HG03457 (cell line): Measurements from ENCODE around the gene GFPT1.

ENCODE experiments used
- ATAC-seq: cut with Tn5 transposase; IDR thresholded peaks from one replicate; pipeline ENCODE4 v1.9.1; 2021; ENCODE audit warnings: moderate number of reproducible peaks; ENCODE audit not compliant: unreplicated experiment

The GFPT1 gene

DNA sequence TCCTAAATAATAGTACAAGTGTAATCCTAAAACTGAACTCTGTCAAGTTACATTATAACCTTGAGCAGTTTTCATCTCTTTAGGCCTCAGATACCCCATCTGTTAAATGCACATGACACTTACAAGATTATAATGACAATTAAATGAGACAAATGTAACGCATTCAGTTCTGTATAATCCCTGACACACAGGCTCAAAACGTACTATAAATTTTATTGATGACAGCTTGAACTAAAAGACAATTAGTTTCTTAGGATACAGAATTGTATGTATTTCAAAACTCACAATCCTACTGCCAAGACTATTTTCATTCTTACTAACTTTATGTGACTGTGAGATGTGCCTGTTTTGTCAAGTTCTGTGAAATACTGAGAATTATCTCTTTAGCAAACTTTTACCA, 56.2 kb downstream of the GFPT1 start:
- ATAC-seq, result no peak

DNA sequence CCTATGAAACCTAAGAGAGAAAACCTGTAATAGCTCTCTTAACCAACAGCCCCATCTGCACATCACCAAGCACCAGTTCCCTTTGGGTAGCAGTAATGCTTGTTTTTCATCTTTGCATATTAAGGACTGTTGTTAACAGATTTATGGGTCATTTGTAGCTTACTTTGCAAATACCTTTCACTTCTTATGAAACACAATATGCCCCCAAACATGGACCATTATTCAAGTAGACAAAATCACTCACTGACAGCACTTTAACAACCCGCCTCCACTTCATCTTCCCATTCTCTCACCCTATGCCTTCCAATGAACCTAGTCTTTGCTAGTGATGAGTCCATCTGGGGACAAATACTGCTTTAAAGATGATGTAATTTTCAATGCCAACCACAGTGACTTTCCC, 64.4 kb downstream of the GFPT1 start:
- no peak for ATAC-seq

DNA sequence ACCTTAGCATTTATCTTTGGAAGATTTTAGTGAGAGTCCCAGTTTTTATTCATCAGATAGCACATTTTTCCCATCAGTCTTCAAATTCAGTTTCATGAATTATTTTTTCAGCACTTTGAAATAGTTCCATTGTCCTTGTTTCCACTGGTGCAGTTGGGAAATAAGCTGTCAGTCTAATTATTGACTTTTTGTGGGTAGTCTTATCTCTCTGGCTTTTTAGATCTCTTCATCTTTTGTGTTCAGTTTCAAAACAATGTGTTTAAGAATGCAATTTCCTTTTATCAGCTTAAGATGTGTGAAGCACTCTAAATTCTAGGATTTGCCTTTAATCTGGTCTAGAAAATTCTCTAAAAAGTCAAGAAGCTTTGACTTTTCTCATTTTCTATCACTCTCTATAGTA, 70.5 kb downstream of the GFPT1 start:
- ATAC-seq, result no peak

DNA sequence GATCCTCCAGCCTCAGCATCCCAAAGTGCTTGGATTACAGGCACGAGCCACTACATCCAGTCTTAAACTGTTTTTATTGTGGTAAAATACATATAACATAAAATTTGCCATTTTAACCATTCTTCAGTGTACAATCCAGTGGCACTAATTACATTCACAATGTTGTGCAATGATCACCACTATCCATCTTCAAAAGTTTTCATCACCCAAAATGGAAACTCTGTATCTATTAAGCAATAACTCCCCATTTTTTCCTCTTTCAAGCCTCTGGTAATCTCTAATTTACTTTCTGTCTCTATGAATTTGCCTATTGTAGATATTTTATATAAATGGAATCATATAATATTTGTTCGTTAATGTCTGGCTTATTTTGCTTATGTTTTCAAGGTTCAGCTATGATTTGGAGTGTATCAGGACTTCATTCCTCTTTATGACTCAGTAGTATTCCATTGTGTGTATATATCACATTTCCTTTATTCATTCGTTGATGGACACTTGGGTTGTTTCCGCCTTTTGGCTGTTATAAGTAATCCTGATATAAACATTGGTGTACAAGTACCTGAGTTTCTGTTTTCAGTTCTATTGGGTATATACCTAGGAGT, 71.8 kb downstream of the GFPT1 start:
- no peak for ATAC-seq

DNA sequence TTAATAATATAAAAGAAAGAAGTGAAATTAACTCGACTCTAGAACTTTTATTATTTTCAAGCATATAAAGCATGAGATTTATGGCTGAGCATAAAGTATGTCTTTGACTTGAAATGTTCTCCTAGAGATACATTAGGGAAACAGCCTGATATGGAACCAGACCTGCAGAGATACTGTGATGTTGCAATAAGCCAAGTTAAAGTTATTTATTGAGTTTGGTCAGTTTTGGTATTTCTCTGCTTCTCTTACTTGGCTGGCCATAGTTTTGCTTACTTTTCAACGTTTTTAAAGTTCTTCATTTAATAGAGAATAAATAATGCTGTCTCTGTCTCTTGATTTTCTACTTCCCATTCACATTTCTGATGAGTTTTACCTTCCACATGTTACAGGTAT, 76.0 kb downstream of the GFPT1 start:
- ATAC-seq, result no peak

DNA sequence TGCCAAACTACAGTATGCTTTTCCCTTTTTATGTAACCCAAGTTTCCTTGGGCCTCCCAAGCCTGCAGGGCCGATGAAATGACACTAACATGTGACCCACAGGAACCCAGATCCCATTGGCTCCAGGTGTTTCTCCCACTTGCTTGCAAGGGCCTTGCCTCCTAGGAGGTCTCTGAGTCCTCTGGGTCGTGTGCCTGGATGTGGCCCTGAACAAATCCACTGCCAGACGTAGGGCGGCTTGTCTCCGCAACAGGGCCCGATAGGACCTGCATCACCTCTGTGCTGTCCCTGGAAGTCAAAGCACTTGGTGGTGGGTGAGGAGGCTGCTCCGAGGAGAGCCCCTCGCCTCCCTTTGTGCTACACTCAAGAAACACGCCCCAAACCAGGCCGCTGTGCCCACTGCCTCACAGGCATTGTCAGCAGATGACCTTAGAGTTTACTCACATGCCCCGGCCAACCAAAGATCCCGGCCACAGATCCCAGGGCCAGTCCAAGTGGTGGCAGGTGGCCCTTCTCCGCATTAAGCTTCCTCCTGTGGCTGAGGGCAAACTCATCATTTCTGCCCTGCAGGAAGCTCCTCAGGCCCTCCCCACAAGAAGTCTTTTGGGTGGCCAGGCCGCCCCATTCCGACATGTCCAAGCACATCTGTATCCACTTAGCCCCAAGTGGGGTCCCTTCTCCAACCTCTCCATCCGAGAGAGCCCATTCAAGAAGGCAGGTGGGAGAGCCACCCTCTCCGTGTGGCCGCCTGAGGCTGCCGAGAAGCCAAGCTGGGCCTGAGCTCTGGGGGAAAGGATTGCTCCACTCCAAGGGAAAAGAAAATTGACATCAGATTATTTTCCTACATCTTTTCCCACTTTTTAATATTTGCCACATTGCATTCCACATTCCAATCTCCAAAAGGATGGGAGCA, 76.7 kb downstream of the GFPT1 start:
- no peak for ATAC-seq

DNA sequence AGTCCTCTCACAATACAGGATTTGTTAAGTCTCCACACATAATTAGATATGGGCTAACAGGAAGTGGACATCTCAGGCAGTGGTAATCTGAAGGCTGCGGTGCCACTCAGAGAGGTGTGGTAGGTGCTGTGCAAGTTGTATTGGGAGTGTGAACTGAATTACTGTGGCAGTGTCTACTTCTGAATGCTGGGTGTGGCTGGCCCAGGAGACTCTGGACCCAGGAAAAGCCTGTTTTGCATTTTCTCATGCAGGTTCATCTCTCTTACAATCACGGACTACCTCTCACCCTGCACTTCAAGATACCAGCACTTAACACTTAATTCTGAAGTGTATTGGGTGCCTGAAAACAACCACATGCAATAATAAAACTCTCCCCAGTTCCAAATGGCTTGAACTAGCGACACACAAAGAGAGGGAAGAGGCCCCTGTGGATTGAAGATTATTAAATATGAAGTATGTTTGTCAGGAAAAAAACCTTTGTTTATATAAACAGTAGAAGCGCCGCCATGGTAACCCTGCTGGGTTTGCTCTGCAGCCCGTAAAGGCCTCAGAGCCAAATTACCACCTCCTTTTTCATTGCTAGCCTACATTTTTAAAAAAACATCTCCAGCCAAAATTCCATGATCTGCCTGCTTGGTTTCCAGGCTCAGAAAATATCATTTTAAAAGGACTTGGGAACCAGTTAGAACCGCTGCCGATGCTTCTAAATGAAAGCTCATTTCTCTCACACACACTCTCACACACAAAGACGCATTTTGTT, 77.5 kb downstream of the GFPT1 start:
- no peak for ATAC-seq

DNA sequence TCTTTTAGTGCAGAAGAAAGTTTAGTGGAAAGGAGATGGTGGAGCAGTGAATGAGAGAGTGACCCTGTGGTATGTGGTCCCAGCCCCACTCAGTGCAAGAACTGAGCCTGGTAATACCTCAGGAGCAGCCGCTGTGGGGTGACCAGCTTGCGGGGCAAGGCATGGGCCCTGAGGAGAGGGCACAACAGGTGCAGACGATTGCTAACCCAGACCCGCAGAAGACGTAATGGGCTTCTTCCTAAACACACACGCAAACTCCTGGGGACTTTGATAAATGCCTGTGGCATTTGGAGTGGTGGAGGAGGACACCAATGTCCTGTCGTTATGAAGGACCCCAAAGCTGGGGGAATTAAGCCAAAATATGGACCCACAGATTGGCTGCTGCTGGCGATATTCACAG, 78.7 kb downstream of the GFPT1 start:
- no peak for ATAC-seq

DNA sequence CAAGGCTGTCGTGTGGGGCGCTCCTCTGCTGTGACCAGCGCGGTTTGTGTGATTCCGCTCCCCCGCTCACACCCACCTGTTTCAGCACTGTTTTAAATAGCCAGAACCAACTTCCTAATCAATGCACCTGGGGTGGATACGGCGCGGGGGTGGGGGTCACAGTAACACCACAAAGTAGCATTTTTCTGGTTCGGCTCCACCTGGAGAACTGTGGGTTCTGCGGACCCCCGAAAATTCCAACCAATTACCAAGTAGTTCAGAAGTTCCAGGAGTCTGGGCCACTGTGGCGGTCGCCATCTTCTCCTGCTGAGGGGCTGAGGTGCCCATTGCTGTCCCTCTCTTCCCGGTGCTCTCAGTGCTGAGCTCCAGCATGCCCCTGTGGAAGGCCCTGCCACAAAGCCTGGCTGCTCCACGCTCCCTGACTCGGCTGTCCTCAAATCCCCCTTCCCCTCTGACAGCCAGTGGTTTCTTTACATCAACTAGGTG, 79.4 kb downstream of the GFPT1 start:
- ATAC-seq, result no peak

DNA sequence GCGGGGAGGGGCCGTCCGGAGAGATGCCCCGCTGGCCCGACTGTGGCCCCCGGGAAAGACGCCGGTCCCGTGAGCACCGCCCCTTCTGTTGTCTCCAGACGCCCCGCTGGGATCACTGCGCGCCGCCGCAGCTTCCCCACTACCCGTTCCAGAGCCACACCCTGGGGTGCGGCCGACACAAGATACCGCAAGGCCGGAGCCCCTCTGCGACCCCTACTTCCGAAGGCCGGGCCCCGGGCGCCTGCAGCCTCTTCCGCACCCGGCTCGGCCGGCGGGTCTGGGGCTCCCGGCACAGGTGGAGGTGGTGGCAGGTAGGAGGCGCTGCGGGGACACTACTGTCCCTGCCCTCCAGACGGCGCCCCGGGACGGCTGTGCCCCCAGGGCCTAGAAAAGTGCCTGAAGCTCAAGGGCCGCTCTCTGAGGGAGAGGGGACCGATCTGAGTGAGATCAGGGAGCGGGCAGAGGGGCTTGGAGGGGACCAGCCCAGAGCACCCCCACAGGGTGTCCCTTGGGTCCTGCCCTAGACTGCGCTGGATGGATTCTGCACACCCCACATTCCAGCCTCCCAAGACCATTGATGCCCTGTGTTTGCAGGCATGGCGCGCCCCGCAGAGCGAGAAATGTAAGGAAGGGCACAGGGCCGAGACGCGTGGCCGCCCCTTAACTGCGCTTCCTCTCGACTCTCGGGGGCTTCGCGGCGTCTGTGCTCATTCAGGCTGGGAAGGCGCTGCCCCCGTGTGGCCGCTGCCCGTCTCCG, 80.0 kb downstream of the GFPT1 start:
- ATAC-seq, result no peak

DNA sequence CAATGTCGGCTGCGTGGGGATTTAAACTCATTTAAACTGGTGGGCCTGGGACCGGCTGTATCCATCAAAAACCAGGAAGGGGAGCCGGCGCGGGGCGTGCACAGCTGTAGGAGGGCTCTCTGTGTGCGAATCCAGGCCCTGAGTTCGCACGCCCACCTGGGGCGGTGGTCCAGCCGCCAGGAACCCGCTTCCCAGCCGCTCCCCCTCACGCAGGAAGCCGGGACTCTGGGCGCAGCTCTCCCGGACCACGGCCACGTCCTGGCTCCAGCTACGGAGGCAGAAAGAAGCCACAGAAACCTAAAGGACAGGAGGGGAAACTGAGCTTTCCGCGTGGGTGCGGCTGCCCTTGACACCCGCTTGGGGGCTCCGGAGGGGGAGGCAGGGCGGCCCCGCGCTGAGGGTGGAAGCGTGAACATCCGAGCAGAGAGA, 80.6 kb downstream of the GFPT1 start:
- no peak for ATAC-seq

DNA sequence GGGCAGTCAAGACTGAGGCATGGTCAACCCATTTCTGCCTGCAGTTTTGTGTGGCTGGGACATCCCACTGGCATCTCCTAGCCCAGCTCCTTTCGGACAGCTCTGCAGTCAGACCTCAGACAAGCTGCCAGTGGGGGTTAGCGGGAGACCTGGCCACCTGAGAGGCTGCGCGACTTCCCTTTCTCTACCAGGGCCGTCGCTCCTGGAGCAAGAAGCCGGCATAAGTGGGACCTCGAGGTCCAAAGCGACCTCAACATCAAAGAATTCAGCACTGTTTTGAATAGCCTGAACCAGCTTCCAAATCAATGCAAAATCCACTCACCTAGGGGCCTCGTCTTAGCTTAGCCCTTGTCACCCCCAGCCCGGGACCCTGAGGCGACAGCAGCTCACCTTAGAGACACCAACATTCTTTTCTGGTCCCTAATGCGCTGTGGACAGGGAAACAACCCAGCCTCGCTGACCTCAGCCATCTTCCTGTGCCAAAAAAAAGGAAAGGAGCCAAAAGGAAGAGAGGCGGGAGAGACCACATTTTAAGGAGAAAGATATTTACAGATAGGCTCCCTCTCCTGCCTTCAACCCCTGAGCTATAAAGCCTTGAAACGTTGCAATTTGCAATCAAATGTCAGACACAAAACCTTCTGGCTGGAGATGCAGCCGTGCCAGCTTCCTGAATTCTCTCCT, 81.2 kb downstream of the GFPT1 start:
- no peak for ATAC-seq

DNA sequence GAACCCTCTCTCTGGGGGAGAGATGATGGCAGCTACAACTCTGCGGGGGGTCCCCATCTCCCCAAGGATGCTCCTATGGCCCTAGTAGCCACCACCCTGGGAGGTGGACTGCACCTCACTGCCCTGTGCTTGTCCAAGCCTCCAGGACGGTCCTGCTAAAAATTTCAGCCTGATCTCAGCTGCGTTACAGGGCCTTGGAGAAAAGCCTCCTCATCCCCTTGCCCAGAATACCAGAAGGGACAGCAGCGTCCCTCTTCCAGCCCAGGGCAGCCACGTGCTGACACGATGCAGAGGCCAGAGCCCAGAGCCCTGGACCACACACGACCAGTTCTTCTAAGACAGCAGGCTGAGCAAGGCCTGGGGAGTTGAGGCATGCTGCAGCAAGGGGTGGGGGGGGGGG, 81.9 kb downstream of the GFPT1 start:
- no peak for ATAC-seq

DNA sequence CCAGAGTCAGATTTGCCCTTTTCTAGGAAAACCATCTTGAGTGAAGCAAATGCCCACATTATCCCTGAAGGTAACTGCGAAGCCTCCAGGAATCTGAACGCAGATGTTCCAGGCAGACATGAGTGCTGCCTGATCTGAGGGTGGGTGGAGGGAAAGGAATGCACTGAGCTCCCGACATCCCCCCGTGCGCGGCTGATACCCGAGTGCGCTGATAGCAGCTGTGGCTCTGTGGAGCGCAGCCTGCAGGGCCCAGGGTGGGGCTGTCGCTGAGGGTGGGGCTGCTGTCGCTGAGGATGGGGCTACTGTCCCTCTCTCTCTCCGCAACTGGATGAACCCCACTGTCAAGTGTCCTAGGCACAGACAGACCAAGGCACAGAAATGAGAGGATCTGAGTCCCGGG, 82.4 kb downstream of the GFPT1 start:
- ATAC-seq, result no peak

DNA sequence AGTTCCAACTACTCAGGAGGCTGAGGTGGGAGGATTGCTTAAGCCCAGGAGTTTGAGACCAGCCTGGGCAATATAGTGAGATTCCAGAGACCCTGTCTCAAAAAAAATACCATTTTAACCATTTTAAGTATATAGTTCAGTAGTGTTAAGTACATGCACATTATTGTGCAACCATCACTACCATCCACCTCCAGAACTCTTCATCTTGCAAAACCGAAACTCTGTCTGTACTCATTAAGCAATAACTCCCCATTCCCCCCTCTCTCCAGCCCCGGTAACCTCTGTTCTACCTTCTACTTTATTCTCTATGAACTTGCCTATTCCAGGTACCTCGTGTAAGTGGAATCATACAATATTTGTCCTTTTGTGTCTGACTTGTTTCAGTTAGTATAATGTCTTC, 86.4 kb downstream of the GFPT1 start:
- no peak for ATAC-seq

DNA sequence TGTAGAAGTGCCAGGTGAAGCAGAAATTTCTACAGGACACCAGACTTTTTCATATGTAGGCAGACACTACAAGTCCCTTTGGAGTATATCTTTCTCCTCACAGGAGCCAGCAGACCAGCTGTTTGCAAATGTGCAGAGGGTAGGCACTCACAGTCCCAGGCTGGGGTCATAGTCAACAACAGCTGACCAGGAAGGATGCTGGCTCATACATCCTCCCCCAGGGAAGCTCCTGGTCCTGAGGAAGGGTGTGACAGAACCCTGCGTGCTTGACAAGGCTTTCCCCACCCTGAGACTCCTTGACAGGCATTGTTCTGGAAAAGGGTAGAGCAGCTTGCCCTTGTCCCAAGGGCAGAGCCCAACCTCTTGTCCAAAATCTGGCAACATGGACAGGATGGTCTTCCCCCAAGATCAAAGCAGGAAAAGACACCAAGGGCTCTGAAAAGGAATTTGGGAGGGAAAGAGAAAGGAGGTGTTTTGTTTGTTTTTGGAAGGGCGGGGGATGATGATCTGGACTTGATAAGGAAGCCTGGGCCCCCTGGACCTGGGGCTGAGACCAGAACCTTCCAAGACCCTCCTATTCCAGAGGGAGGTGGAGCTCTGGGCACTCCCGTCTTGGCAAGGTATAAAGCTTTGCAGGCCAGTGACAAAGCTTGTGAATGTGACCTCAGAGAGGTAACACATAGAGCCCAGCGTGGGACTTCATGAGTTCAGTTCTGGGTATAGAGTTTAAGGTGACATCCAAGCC, 87.1 kb downstream of the GFPT1 start:
- ATAC-seq, result no peak

DNA sequence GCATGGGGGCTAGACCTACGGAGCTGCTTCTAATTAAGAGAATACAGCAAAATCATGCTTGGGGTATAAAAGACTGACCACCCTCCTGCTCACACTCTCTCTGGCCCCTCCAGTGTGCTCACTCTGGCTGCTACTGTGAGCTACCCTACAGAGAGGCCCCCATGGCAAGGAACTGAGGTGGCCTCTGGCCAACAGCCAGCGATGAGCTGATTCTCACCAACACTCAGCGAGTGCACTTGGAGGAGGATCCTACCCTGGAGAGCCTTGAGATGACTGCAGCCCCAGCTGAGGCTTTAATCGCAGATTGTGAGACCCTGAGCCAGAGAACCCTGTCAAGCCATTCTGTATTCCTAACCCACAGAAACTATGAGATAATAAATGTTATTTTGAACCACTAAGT, 88.2 kb downstream of the GFPT1 start:
- ATAC-seq, result no peak

DNA sequence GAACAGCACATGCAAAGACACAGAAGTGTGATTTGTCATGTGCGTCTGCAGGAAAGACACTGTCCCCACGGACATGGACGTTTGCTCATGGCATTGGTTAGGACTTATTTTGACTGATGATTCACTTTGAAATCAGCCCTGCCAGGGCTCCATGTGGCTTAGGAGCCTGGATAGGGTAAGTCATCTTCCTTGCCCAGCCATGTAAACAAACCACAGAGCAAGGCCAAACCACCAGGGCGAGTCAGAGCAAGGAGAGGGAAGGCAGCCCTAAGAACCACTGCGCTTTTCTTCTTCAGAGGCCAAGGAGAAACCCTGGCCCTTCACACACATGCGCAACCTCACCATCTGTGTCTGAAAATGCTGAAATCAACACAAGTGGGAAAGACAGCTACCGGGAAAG, 88.8 kb downstream of the GFPT1 start:
- no peak for ATAC-seq

DNA sequence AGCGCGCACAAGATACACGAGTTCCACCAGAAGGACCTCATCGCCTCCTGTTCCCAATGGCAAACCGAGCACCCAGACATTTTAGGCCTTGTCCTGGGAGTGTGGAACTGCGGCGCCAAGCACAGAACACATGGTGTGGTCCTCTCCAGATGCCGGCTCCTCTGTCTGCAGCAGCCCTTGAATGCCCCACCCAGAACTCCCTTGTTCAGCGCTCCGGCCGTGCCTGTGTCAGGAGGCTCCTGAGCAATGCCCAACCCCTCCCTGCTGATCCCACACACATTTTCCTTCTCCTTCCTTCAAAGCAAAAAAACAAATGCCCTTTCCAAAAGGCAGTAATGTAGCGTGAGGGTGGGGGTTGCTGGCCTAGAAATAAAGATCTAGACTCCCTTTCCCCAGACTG, 89.8 kb downstream of the GFPT1 start:
- ATAC-seq, result no peak

DNA sequence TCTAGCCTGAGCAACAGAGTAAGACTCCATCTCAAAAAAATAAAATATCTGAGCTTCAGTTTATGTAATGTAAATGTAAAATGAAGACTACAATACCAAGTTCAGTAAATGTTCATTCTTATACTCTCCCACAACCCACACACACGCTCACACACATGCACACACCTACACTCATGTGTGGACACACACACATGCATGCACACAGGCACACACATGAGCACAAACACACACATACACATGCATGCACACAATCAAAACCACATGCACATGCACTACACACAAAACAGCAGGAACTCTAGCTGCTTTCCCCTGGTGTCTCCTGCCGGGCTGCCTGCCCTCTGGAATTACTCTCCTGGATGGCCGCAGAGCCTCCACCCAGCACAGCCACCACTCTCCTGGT, 90.6 kb downstream of the GFPT1 start:
- no peak for ATAC-seq
